GM18526 (cell line): ENCODE results near the gene ETV6.

Source experiments
- POLR2A ChIP-seq: IDR thresholded peaks from 3 replicates; pipeline ENCODE4 v1.6.1; 2011; ENCODE audit not compliant: insufficient read length; ENCODE audit errors: extremely low read depth

Gene ETV6

GRCh38 chr12:11888029-11888428, 238.6 kb downstream of the ETV6 start:
- TF ChIP-seq POLR2A = no peak

GRCh38 chr12:11891346-11891745, 241.9 kb downstream of the ETV6 start:
- no peak for TF ChIP-seq POLR2A

- no peak for TF ChIP-seq POLR2A
Observed at GRCh38 chr12:11891754-11892386, 242.4 kb downstream of the ETV6 start.

- no peak for TF ChIP-seq POLR2A
Observed at GRCh38 chr12:11893998-11894397, 244.5 kb downstream of the ETV6 start.

GRCh38 chr12:11894890-11895289, 245.4 kb downstream of the ETV6 start:
- no peak for TF ChIP-seq POLR2A

GRCh38 chr12:11895421-11896078, 246.1 kb downstream of the ETV6 start:
- TF ChIP-seq POLR2A = no peak

- no peak for TF ChIP-seq POLR2A
Observed at GRCh38 chr12:11896417-11896929, 247.0 kb downstream of the ETV6 start.

GRCh38 chr12:11897923-11898322, 248.4 kb downstream of the ETV6 start:
- no peak for TF ChIP-seq POLR2A

- no peak for TF ChIP-seq POLR2A
Observed at GRCh38 chr12:11901701-11902524, 252.4 kb downstream of the ETV6 start.

GRCh38 chr12:11902525-11902875, 253.0 kb downstream of the ETV6 start:
- no peak for TF ChIP-seq POLR2A

- no peak for TF ChIP-seq POLR2A
Observed at GRCh38 chr12:11904124-11904523, 254.7 kb downstream of the ETV6 start.

- TF ChIP-seq POLR2A = no peak
Observed at GRCh38 chr12:11905534-11905933, 256.1 kb downstream of the ETV6 start.

- no peak for TF ChIP-seq POLR2A
Observed at GRCh38 chr12:11906286-11906935, 256.9 kb downstream of the ETV6 start.

GRCh38 chr12:11907625-11908024, 258.2 kb downstream of the ETV6 start:
- no peak for TF ChIP-seq POLR2A

- TF ChIP-seq POLR2A = no peak
Observed at GRCh38 chr12:11916113-11916512, 266.6 kb downstream of the ETV6 start.

GRCh38 chr12:11916771-11917170, 267.3 kb downstream of the ETV6 start:
- TF ChIP-seq POLR2A = no peak

- TF ChIP-seq POLR2A = no peak
Observed at GRCh38 chr12:11917501-11917900, 268.0 kb downstream of the ETV6 start.
